Astrocyte (in vitro differentiated cells and primary cell): Measurements from ENCODE around the gene SMAD7. TPM values are rescaled to one million over a fixed set of nuclear protein-coding genes. Genes with fewer than 3 reads are reported as not detected.

Source experiments
- DNase-seq: peaks from one replicate; pipeline ENCODE4 v3.0.0-alpha.2; 2010; ENCODE audit warnings: low read depth
- FAIRE-seq: peaks from 2 replicates; lab custom pipeline; 2011; peaks lifted over from hg19 to GRCh38; lab: Jason Lieb, UNC
- H2AFZ ChIP-seq: 2 replicates; pipeline ENCODE4 v1.6.0; 2012; ENCODE audit warnings: low read depth, low read length, inconsistent platforms
- H3K27ac ChIP-seq: 2 replicates; pipeline ENCODE4 v1.5.1; 2011; ENCODE audit warnings: low read depth, low read length, inconsistent platforms
- H3K27me3 ChIP-seq: 2 replicates; pipeline ENCODE4 v1.6.0; 2011; ENCODE audit warnings: low read length, inconsistent platforms; ENCODE audit not compliant: insufficient read depth
- H3K36me3 ChIP-seq: 2 replicates; pipeline ENCODE4 v1.5.1; 2011; ENCODE audit warnings: low read length, inconsistent platforms; ENCODE audit not compliant: insufficient read depth
- H3K4me1 ChIP-seq: 2 replicates; pipeline ENCODE4 v1.5.1; 2011; ENCODE audit warnings: low read length, inconsistent platforms; ENCODE audit not compliant: insufficient read depth
- H3K4me2 ChIP-seq: 2 replicates; pipeline ENCODE4 v1.6.0; 2012; ENCODE audit warnings: low read length, inconsistent platforms
- H3K4me3 ChIP-seq: 2 replicates; pipeline ENCODE4 v1.5.1; 2011; ENCODE audit warnings: low read depth, mild to moderate bottlenecking, low read length, inconsistent platforms; ENCODE audit not compliant: insufficient read depth
- H3K79me2 ChIP-seq: 2 replicates; pipeline ENCODE4 v1.6.0; 2012; ENCODE audit warnings: mild to moderate bottlenecking, low read length, inconsistent platforms; ENCODE audit not compliant: insufficient read depth
- H3K9ac ChIP-seq: 2 replicates; pipeline ENCODE4 v1.6.0; 2012; ENCODE audit warnings: mild to moderate bottlenecking, low read length, inconsistent platforms
- H3K9me3 ChIP-seq: 2 replicates; pipeline ENCODE4 v1.5.1; 2012; ENCODE audit warnings: low read depth, mild to moderate bottlenecking, low read length, inconsistent platforms; ENCODE audit not compliant: insufficient read depth
- H4K20me1 ChIP-seq: 2 replicates; pipeline ENCODE4 v1.6.0; 2012; ENCODE audit warnings: low read length, inconsistent platforms; ENCODE audit not compliant: insufficient read depth
- H3K27ac Mint-ChIP-seq: one replicate; pipeline ENCODE4 v1.8.0; 2021; ENCODE audit warnings: mild to moderate bottlenecking, mixed read lengths; ENCODE audit not compliant: unreplicated experiment
- H3K27me3 Mint-ChIP-seq: one replicate; pipeline ENCODE4 v1.8.0; 2021; ENCODE audit warnings: low read depth, mixed read lengths; ENCODE audit not compliant: unreplicated experiment
- H3K36me3 Mint-ChIP-seq: one replicate; pipeline ENCODE4 v1.8.0; 2021; ENCODE audit warnings: low read depth, mixed read lengths; ENCODE audit not compliant: unreplicated experiment
- H3K4me1 Mint-ChIP-seq: one replicate; pipeline ENCODE4 v1.8.0; 2021; ENCODE audit warnings: low read depth, mixed read lengths; ENCODE audit not compliant: unreplicated experiment
- H3K4me3 Mint-ChIP-seq: one replicate; pipeline ENCODE4 v1.8.0; 2021; ENCODE audit warnings: mild to moderate bottlenecking, moderate library complexity, mixed read lengths; ENCODE audit not compliant: unreplicated experiment
- H3K9me3 Mint-ChIP-seq: one replicate; pipeline ENCODE4 v1.8.0; 2021; ENCODE audit warnings: mild to moderate bottlenecking, mixed read lengths; ENCODE audit not compliant: unreplicated experiment
- EZH2 ChIP-seq: IDR thresholded peaks from 2 replicates; pipeline ENCODE4 v1.6.1; 2012; ENCODE audit warnings: mild to moderate bottlenecking, low read length, inconsistent platforms; ENCODE audit not compliant: insufficient read depth
- total RNA-seq: library from RNA; stranded (reverse); gene quantifications from 2 replicates; pipeline ENCODE4 v1.2.1, GENCODE V29; 2021
- TF ChIP-seq, protein P1 (sequence below): IDR thresholded peaks from 2 replicates; pipeline ENCODE4 v1.5.1; 2011; ENCODE audit warnings: low read depth, mild to moderate bottlenecking, inconsistent platforms, low read length, moderate library complexity; ENCODE audit not compliant: insufficient read depth

Gene SMAD7
- total RNA-seq, 1 donor from 2014 or later = 62.9 TPM

DNA sequence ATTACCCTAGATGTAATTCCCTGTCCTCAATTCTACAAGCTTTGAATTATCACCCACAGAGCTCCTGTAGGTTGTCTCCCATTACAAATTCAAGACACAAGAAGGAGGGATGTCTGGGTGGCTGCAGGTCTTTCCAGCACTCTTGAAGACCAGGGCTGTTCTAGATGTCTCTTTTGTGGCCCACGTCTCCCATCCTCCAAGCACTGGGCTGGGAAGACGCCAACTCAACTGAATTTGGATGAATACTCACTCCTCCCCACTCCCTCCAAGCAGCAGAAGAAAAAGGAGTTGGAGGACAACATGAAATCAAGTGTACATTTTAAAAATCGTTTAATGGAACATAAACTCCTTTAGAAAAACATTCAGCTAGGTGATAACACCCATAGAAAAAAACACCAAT lies 31.2 kb downstream of the SMAD7 start:
- peaks cover 75% of the 10 kb centered on the region for H3K4me1 Mint-ChIP-seq
- no peaks in the 10 kb centered on the region for H3K9me3 Mint-ChIP-seq
- Histone ChIP-seq H3K9me3 (no peaks in the 10 kb centered on the region), H3K79me2 (peaks cover 61% of the 10 kb centered on the region), H3K36me3 (peaks cover 26% of the 10 kb centered on the region), H3K9ac (no peak overlapping the region), H4K20me1 (peaks cover 58% of the 10 kb centered on the region), H3K27me3 (no peaks in the 10 kb centered on the region), H3K27ac (no peak overlapping the region), H3K4me1 (peaks cover 44% of the 10 kb centered on the region), H2AFZ (no peak overlapping the region), H3K4me3 (no peak overlapping the region), H3K4me2 (no peak overlapping the region)
- no peaks in the 10 kb centered on the region for H3K27me3 Mint-ChIP-seq
- no peak for TF ChIP-seq EZH2
- TF ChIP-seq, protein P1, sequence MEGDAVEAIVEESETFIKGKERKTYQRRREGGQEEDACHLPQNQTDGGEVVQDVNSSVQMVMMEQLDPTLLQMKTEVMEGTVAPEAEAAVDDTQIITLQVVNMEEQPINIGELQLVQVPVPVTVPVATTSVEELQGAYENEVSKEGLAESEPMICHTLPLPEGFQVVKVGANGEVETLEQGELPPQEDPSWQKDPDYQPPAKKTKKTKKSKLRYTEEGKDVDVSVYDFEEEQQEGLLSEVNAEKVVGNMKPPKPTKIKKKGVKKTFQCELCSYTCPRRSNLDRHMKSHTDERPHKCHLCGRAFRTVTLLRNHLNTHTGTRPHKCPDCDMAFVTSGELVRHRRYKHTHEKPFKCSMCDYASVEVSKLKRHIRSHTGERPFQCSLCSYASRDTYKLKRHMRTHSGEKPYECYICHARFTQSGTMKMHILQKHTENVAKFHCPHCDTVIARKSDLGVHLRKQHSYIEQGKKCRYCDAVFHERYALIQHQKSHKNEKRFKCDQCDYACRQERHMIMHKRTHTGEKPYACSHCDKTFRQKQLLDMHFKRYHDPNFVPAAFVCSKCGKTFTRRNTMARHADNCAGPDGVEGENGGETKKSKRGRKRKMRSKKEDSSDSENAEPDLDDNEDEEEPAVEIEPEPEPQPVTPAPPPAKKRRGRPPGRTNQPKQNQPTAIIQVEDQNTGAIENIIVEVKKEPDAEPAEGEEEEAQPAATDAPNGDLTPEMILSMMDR = no peak
- peaks cover 29% of the 10 kb centered on the region for H3K36me3 Mint-ChIP-seq
- FAIRE-seq = no peak
- no peak for DNase-seq
- H3K4me3 Mint-ChIP-seq = no peak overlapping the region
- peak overlapping the region; percentile 69 for H3K27ac Mint-ChIP-seq

DNA sequence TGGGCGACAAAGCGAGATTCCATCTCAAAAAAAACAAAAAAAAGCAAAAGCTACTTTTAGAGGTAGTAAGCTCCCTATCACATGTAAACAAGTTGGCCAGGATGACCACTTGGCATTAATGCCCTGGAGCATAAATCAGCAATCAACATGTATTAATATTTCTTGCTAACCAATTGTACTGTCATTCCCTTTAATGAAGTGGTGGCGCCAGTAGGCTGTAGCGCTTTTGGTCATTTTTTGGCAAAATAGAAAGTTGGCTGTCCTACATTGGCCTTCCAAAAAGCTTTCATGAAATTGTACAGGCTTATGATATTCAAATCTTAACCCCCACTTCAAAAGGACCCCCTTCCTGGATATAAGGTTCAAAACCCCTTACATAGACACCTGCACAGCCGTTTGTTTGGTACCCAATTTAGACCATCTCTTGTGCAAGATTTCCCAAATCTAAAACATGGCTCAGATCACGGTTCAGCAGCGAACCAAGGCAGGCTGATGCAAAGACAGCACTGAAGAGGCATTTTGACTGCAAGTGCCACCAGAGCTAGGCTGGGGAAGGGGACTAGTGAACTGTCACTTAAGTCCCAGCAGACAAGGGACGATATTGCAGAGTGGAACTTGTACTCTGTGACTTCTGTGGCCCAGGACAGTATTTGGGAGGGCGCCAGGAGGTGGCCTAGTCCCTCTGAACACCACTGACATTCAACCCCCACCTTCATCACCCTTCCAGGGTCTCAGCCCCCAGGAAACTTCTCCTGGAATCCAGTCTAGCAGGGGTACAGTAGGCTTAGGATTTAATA lies 31.9 kb downstream of the SMAD7 start:
- H3K36me3 ChIP-seq = peaks cover 26% of the 10 kb centered on the region
- no peak overlapping the region for H3K9ac ChIP-seq
- TF ChIP-seq, protein P1 = no peak
- no peak for TF ChIP-seq EZH2
- Mint-ChIP-seq H3K4me1 (peaks cover 69% of the 10 kb centered on the region), H3K27ac (peak overlapping the region; percentile 69), H3K9me3 (no peaks in the 10 kb centered on the region), H3K36me3 (peaks cover 29% of the 10 kb centered on the region), H3K27me3 (no peaks in the 10 kb centered on the region), H3K4me3 (no peak overlapping the region)
- FAIRE-seq (no peak), DNase-seq (no peak)
- no peaks in the 10 kb centered on the region for H3K9me3 ChIP-seq
- no peaks in the 10 kb centered on the region for H3K27me3 ChIP-seq
- H3K79me2 ChIP-seq = peaks cover 54% of the 10 kb centered on the region
- no peak overlapping the region for H3K27ac ChIP-seq
- no peak overlapping the region for H3K4me2 ChIP-seq
- H3K4me1 ChIP-seq = peaks cover 39% of the 10 kb centered on the region
- peaks cover 52% of the 10 kb centered on the region for H4K20me1 ChIP-seq
- H3K4me3 ChIP-seq = no peak overlapping the region
- H2AFZ ChIP-seq = no peak overlapping the region
